ENCODE data around the gene PLCH1.

GRCh38 chr3:155370764-155371503 is 373.9 kb downstream of the PLCH1 start:
- no peak for TF ChIP-seq CTCF (IDR thresholded peaks at IDR 0.05)
- TF ChIP-seq POLR2A (IDR thresholded peaks at IDR 0.05), result no peak
